Neural cell (in vitro differentiated cells): Measurements from ENCODE around the gene GYS2. TPM values are rescaled to one million over a fixed set of nuclear protein-coding genes. Genes with fewer than 3 reads are reported as not detected.

Source experiments
- H2AFZ ChIP-seq: fragments of 200-600, 300-800 bp; sonication (generic), shearing (Covaris generic); 2 replicates; pipeline ENCODE4 v1.6.0; 2014; ENCODE audit warnings: low read depth, mild to moderate bottlenecking, antibody characterized with exemption, low read length, moderate library complexity
- H3F3A ChIP-seq: fragments of 200-600 bp; shearing (Covaris generic); 2 replicates; pipeline ENCODE4 v1.6.1; 2016; ENCODE audit warnings: mild to moderate bottlenecking, moderate library complexity, mixed read lengths, antibody characterized with exemption, low read length; ENCODE audit not compliant: insufficient read depth, poor library complexity, severe bottlenecking
- H3K27ac ChIP-seq: fragments of 200-600, 300-800 bp; sonication (generic), shearing (Covaris generic); 2 replicates; pipeline ENCODE4 v1.5.1; 2014; ENCODE audit warnings: mild to moderate bottlenecking, low read length, moderate library complexity
- H3K27me3 ChIP-seq: fragments of 300-800, 200-600 bp; sonication (generic), shearing (Covaris generic); 2 replicates; pipeline ENCODE4 v1.6.0; 2014; ENCODE audit warnings: mild to moderate bottlenecking, low read depth, low read length, moderate library complexity; ENCODE audit not compliant: insufficient read depth
- H3K36me3 ChIP-seq: fragments of 300-800, 200-600 bp; sonication (generic), shearing (Covaris generic); 2 replicates; pipeline ENCODE4 v1.5.1; 2014; ENCODE audit warnings: mild to moderate bottlenecking, antibody characterized with exemption, low read length, moderate library complexity; ENCODE audit not compliant: insufficient read depth
- H3K4me2 ChIP-seq: fragments of 300-800, 200-600 bp; sonication (generic), shearing (Covaris generic); 2 replicates; pipeline ENCODE4 v1.6.0; 2014; ENCODE audit warnings: mild to moderate bottlenecking, low read length
- H3K4me3 ChIP-seq: fragments of 300-800, 200-600 bp; sonication (generic), shearing (Covaris generic); 2 replicates; pipeline ENCODE4 v1.5.1; 2014; ENCODE audit warnings: mild to moderate bottlenecking, low read length, moderate library complexity
- H3K79me2 ChIP-seq: fragments of 200-600 bp; shearing (Covaris generic); replicated peaks from 2 replicates; pipeline ENCODE4 v1.6.0; 2014; ENCODE audit warnings: mild to moderate bottlenecking, low read length, moderate library complexity; ENCODE audit not compliant: insufficient read depth
- H3K9ac ChIP-seq: fragments of 300-800, 200-600 bp; sonication (generic), shearing (Covaris generic); 2 replicates; pipeline ENCODE4 v1.6.1; 2016; ENCODE audit warnings: mild to moderate bottlenecking, low read length, mixed read lengths
- H3K9me2 ChIP-seq: fragments of 200-600 bp; shearing (Covaris generic); 2 replicates; pipeline ENCODE4 v1.6.1; 2016; ENCODE audit warnings: mild to moderate bottlenecking, low read length, mixed read lengths; ENCODE audit not compliant: insufficient read depth
- H3K9me3 ChIP-seq: fragments of 200-600, 300-800 bp; sonication (generic), shearing (Covaris generic); 2 replicates; pipeline ENCODE4 v1.6.1; 2016; ENCODE audit warnings: mild to moderate bottlenecking, mixed run types, low read length, moderate library complexity, mixed read lengths
- H4K20me1 ChIP-seq: fragments of 200-600 bp; shearing (Covaris generic); 2 replicates; pipeline ENCODE4 v1.6.1; 2016; ENCODE audit warnings: mild to moderate bottlenecking, mixed run types; ENCODE audit not compliant: insufficient read depth
- CTCF ChIP-seq: fragments of 450-650 bp; IDR thresholded peaks from 2 replicates; pipeline ENCODE4 v1.5.1; 2014; ENCODE audit warnings: antibody characterized with exemption, mild to moderate bottlenecking, moderate library complexity; ENCODE audit not compliant: poor library complexity, severe bottlenecking
- EP300 ChIP-seq: fragments of 450-650 bp; conservative IDR thresholded peaks from 2 replicates; pipeline ENCODE4 v1.6.1; 2014; ENCODE audit warnings: antibody characterized with exemption, mild to moderate bottlenecking, moderate library complexity; ENCODE audit not compliant: poor library complexity, severe bottlenecking
- EZH2 ChIP-seq: fragments of 200-600, 300-800 bp; shearing (Covaris generic), sonication (generic); IDR thresholded peaks from 2 replicates; pipeline ENCODE4 v1.6.1; 2014; ENCODE audit warnings: antibody characterized with exemption, low read length, borderline replicate concordance, mild to moderate bottlenecking; ENCODE audit not compliant: insufficient read depth, poor library complexity, severe bottlenecking
- MXI1 ChIP-seq: fragments of 450-650 bp; conservative IDR thresholded peaks from 2 replicates; pipeline ENCODE4 v1.6.1; 2014; ENCODE audit warnings: antibody characterized with exemption, mild to moderate bottlenecking; ENCODE audit not compliant: poor library complexity, severe bottlenecking
- POLR2AphosphoS5 ChIP-seq: IDR thresholded peaks from 2 replicates; pipeline ENCODE4 v1.6.1; 2012
- RAD21 ChIP-seq: fragments of 450-650 bp; conservative IDR thresholded peaks from 2 replicates; pipeline ENCODE4 v1.6.1; 2014; ENCODE audit warnings: antibody characterized with exemption, mild to moderate bottlenecking, moderate library complexity
- SMC3 ChIP-seq: fragments of 450-650 bp; conservative IDR thresholded peaks from 2 replicates; pipeline ENCODE4 v1.6.1; 2014; ENCODE audit warnings: antibody characterized with exemption, mild to moderate bottlenecking, moderate library complexity; ENCODE audit not compliant: poor library complexity
- TAF1 ChIP-seq: IDR thresholded peaks from 2 replicates; pipeline ENCODE4 v1.6.1; 2012; ENCODE audit warnings: low read depth
- polyA plus RNA-seq: library from polyadenylated mRNA; depleted of rRNA; stranded (reverse); fragments of >200 nt; gene quantifications from 2 replicates; pipeline ENCODE4 v1.2.3, GENCODE V29; 2014
- TF ChIP-seq, protein P1 (sequence below): IDR thresholded peaks from 2 replicates; pipeline ENCODE4 v1.6.1; 2012; ENCODE audit warnings: borderline replicate concordance

Gene GYS2
- polyA plus RNA-seq, 1 donor from 2014 or later: not detected

- H3K9me2 ChIP-seq: no peaks in the 10 kb centered on the region
- no peaks in the 10 kb centered on the region for H3K9me3 ChIP-seq
- H3K27ac ChIP-seq: no peak overlapping the region
- no peaks in the 10 kb centered on the region for H3K27me3 ChIP-seq
- TF ChIP-seq EZH2 (no peak), CTCF (no peak), EP300 (no peak), RAD21 (no peak), TAF1 (no peak), SMC3 (no peak), POLR2AphosphoS5 (no peak), MXI1 (no peak)
- TF ChIP-seq, protein P1, sequence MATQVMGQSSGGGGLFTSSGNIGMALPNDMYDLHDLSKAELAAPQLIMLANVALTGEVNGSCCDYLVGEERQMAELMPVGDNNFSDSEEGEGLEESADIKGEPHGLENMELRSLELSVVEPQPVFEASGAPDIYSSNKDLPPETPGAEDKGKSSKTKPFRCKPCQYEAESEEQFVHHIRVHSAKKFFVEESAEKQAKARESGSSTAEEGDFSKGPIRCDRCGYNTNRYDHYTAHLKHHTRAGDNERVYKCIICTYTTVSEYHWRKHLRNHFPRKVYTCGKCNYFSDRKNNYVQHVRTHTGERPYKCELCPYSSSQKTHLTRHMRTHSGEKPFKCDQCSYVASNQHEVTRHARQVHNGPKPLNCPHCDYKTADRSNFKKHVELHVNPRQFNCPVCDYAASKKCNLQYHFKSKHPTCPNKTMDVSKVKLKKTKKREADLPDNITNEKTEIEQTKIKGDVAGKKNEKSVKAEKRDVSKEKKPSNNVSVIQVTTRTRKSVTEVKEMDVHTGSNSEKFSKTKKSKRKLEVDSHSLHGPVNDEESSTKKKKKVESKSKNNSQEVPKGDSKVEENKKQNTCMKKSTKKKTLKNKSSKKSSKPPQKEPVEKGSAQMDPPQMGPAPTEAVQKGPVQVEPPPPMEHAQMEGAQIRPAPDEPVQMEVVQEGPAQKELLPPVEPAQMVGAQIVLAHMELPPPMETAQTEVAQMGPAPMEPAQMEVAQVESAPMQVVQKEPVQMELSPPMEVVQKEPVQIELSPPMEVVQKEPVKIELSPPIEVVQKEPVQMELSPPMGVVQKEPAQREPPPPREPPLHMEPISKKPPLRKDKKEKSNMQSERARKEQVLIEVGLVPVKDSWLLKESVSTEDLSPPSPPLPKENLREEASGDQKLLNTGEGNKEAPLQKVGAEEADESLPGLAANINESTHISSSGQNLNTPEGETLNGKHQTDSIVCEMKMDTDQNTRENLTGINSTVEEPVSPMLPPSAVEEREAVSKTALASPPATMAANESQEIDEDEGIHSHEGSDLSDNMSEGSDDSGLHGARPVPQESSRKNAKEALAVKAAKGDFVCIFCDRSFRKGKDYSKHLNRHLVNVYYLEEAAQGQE: no peak
- no peak overlapping the region for H2AFZ ChIP-seq
- H4K20me1 ChIP-seq: no peaks in the 10 kb centered on the region
- H3K79me2 ChIP-seq: no peaks in the 10 kb centered on the region
- H3K9ac ChIP-seq: no peak overlapping the region
- no peak overlapping the region for H3K4me3 ChIP-seq
- H3K36me3 ChIP-seq: no peaks in the 10 kb centered on the region
- no peaks in the 10 kb centered on the region for H3F3A ChIP-seq
- H3K4me2 ChIP-seq: no peak overlapping the region
Observed at GRCh38 chr12:21559855-21560569, 44.6 kb downstream of the GYS2 start.

GRCh38 chr12:21558100-21558679, 46.5 kb downstream of the GYS2 start:
- Histone ChIP-seq H3K4me3 (no peak overlapping the region), H3F3A (no peaks in the 10 kb centered on the region)
- TF ChIP-seq RAD21: no peak
- no peak for TF ChIP-seq SMC3
- TF ChIP-seq EP300: no peak
- TF ChIP-seq POLR2AphosphoS5: no peak
- no peak for TF ChIP-seq EZH2
- TF ChIP-seq TAF1: no peak

More at GRCh38 chr12:21558100-21558679, 46.5 kb downstream of the GYS2 start:
- no peaks in the 10 kb centered on the region for H3K79me2 ChIP-seq
- H3K9me2 ChIP-seq: no peaks in the 10 kb centered on the region
- H3K9ac ChIP-seq: no peak overlapping the region
- no peaks in the 10 kb centered on the region for H3K36me3 ChIP-seq
- H4K20me1 ChIP-seq: no peaks in the 10 kb centered on the region
- H3K9me3 ChIP-seq: no peaks in the 10 kb centered on the region
- no peaks in the 10 kb centered on the region for H3K27me3 ChIP-seq
- H3K27ac ChIP-seq: no peak overlapping the region
- no peak overlapping the region for H2AFZ ChIP-seq
- no peak overlapping the region for H3K4me2 ChIP-seq
